CD4-positive, alpha-beta T cell treated with Interleukin-17A for 1 hour (primary cell): ENCODE data around the gene ARHGAP33.
A peak's percentile ranks its signal among the peaks of the same experiment; 100 is the strongest.
"Not testable (repeated sequence)": the region's sequence is repeated elsewhere in the genome, so short reads cannot be mapped to it uniquely, and the experiment has no call there.

Experiments
- DNase-seq: peaks from one replicate; pipeline ENCODE4 v3.0.0-alpha.2; 2020

Gene ARHGAP33

GRCh38 chr19:35796645-35797542 is 21.5 kb downstream of the ARHGAP33 start:
- no peak for DNase-seq

- no peak for DNase-seq
Observed at GRCh38 chr19:35797663-35798062, 22.3 kb downstream of the ARHGAP33 start.

GRCh38 chr19:35801828-35802227 is 26.5 kb downstream of the ARHGAP33 start:
- DNase-seq, result no peak

- no peak for DNase-seq
Observed at GRCh38 chr19:35805526-35806102, 30.2 kb downstream of the ARHGAP33 start.

- no peak for DNase-seq
Observed at GRCh38 chr19:35806597-35806996, 31.2 kb downstream of the ARHGAP33 start.

- DNase-seq, result no peak
Observed at GRCh38 chr19:35807633-35808032, 32.3 kb downstream of the ARHGAP33 start.

- no peak for DNase-seq
Observed at GRCh38 chr19:35811317-35812219, 36.2 kb downstream of the ARHGAP33 start.

DNA sequence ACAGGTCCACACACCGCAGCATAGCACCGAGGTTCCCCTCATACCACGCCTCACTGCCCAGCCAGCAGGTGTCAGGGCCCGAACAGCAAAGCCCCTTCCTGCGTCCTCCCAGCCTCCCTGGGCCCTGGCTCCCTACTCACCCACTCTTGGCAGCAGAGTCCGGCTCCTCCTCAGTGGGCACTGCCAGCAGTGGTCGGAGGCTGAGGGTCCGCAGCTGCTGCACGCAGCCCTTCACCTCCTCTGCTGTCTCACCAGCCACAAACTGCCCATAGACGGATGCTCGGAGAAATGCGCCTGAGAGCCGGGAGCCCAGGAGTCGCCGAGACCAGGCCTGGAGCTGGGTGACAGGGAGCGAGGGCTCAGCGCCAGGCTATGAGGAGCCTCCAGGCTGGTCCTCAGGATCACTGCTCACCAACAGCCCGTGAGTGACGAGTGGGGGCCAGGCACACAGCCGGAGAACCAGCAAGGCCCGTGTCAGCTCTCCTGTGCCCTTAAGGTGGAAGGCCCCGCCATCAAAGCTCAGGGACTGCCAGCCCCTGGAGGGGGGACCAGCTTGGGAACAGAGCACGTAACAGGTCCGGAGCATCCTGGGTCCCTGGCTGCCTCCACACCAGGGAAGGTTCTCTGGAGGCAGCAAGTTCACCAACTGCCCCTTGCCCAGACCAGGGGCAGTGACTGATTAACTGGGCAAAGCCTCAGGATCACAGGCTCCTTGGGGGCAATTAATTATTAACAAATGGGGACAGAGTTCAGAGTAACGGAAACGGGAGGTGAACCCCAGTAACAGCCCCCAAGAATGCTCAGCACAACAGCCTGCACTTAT is 37.1 kb downstream of the ARHGAP33 start, which contains the start of gene PRODH2:
Gene PRODH2, minus strand, starts transcription at position 626 of the 823 bp plus-strand sequence. Its CDS starts 40 bp downstream, at position 586.
- DNase-seq, result no peak

DNA sequence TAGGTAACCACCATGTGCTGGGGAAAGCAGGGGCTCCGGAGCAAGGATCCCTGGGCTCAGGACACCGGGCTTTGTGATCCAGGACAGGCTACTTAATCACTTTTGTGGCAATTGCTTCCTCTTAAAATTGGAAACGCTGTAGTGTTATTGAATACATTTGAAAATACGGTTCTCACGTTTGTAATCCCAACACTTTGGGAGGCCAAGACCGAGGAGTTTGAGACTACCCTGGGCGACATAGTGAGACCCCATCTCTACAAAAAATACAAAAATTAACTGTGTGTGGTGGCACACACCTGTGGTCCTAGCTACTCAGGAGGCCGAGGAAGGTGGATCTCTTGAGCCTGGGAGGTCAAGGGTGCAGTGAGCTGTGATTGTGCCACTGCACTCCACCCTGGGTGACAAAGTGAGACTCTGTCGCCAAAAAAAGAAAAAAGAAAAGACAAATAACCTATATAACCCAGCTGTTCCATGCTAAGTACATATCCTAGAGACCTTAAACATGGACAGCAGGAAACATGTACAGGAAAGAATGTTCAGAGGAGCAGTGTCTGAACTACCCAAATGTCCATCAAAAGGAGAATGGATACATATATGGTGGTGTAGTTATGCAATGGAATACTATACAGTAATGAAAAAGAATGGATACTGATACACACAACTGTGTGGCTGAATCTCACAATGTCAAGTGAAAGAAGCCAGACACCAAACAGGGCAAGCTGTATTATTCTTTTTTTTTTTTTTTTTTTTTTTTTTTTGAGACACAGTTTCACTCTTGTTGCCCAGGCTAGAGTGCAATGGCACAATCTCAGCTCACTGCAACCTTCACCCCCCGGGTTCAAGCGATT is 37.9 kb downstream of the ARHGAP33 start:
- DNase-seq, result no peak

- DNase-seq, result no peak
Observed at GRCh38 chr19:35816262-35816661, 40.9 kb downstream of the ARHGAP33 start.

DNA sequence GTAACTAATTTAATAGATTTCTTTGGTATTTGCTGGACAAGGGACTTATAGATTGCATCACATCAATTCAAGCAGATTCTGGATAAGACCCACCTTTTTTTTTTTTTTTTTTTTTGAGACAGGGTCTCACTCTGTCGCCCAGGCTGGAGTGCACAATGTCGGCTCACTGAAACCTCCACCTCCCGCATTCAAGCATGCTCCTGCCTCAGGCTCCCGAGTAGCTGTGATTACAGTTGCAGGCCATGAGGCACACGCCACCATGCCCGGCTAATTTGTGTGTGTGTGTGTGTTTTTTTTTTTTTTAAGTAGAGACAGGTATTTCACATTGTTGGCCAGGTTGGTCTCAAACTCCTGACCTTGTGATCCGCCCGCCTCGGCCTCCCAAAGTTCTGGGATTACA is 41.5 kb downstream of the ARHGAP33 start:
- DNase-seq, result no peak

- DNase-seq, result no peak
Observed at GRCh38 chr19:35818445-35818844, 43.1 kb downstream of the ARHGAP33 start.

DNA sequence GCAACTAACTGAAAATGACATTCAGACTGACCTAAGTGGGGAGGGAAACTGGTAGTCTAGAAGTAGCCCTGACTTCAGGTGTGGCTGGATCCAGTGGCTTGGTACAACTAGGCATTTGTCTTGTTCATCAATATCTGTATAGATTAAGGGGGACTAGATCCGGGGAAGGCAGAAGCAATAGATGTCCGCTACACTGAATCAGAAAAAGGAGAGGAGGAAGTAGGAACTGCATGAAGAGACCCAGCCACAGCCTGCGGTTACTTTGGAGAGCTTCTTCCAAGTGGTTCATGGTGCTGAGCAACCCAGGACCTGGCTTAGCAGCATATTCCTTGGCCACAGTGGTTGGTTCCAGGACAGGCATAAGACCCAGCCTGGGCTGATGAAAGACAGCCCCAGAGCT is 47.2 kb downstream of the ARHGAP33 start:
- DNase-seq, result no peak

DNA sequence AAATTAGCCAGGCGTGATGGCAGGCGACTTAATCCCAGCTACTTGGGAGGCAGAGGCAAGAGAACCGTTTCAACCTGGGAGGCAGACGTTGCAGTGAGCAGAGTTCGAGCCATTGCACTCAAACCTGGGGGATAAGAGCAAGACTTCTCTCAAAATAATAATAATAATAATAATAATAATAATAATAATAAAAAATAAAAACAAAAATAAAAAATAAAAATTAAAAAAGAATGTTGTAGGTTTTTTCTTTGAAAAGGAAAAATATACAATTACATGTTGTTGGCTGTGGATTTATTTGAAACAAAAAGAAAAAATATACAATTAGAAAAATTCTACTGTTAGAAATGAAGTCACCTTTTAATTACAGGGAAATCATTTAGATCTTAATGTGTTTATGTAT is 48.8 kb downstream of the ARHGAP33 start:
- no peak for DNase-seq

- peak; percentile 34 for DNase-seq
Observed at GRCh38 chr19:35828692-35829301, 53.4 kb downstream of the ARHGAP33 start.

- no peak for DNase-seq
Observed at GRCh38 chr19:35830986-35831385, 55.6 kb downstream of the ARHGAP33 start.

DNA sequence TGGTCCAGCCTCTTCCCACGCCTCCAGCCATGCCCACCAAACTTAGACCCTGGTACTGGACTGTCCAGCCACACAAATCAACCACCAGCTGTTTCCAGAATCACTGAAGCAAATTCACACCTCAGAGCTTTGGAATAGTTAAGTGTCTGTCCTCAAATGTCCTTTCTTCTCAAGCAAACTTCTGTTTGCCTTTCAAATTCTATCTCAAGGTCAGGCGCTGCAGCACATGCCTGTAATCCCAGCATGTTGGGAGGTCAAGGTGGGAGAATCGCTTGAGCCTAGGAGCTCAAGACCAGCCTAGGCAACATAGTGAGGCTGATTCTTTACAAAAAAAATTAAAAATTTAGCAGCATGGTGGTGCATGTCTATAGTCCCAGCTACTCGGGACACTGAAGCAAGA is 56.7 kb downstream of the ARHGAP33 start:
- DNase-seq, result no peak

- DNase-seq, result no peak
Observed at GRCh38 chr19:35833972-35834371, 58.6 kb downstream of the ARHGAP33 start.

- not testable (repeated sequence) for DNase-seq
Observed at GRCh38 chr19:35836096-35836495, 60.7 kb downstream of the ARHGAP33 start.
